GM18858 (cell line): ENCODE data around the gene TLK2.
A peak's percentile ranks its signal among the peaks of the same experiment; 100 is the strongest.
"Not testable (repeated sequence)": the region's sequence is repeated elsewhere in the genome, so short reads cannot be mapped to it uniquely, and the experiment has no call there.

Experiments used
- ATAC-seq: cut with Tn5 transposase; IDR thresholded peaks from one replicate; pipeline ENCODE4 v1.9.1; 2021; ENCODE audit not compliant: unreplicated experiment

The TLK2 gene

DNA sequence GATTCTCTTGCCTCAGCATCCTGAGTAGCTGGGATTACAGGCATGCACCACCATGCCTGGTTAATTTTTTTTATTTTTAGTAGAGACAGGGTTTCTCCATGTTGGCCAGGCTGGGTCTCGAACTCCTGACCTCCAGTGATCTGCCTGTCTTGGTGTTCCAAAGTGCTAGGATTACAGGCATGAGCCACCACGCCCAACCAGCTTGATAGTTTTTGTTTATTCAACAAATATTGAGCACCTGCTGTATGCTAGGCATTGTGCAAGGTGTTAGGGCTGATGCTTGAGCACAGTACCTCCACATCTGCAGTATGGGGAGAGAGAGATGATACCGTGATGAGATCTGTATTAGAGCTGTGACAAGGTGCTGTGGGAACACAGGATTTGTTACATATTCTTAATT lies 3.9 kb downstream of the TLK2 start:
- not testable (repeated sequence) for ATAC-seq

DNA sequence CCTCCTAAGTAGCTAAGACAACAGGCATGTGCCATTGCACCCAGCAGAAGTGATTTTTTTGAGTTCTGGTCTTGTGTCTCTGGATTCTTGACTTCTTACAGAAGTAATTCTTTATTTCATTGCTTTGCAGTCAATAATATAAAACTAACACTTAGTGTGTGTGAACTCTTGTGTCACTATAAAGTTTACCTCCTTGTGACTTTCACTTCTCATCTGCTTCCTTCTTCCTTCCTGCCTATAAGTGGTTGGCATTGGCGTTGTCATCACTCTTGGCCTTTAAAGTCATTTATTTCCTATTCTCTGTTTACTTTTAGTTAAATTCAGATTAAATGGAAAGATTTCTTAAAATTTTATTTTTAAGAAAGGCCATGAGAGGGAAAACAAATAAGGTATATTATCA lies 12.4 kb downstream of the TLK2 start:
- not testable (repeated sequence) for ATAC-seq

DNA sequence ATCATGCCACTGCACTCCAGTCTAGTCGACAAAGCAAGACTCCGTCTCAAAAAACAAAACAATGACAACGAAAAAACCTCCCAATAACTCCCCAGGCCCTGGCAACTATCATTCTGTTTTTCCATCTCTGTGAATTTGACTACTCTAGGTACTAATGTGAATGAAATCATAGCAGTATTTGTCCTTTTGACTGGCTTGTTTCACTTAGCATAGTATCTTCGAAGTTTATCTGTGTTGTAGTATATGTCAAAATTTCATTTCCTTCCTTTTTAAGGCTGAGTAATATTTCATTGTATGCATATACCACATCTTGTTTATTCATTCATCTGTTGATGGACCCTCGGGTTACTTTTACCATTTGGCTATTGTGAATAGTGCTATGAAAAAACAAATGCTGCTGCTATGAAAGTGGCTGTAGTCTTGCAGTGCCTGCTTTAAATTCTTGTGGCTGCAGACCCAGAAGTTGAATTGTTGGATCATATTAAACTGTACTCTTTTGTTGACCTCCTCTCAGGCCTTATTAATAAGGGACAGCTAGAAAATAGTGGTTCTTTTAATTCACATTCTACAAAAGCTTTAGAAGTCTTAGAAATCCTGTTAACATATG lies 14.5 kb downstream of the TLK2 start:
- ATAC-seq = not testable (repeated sequence)

DNA sequence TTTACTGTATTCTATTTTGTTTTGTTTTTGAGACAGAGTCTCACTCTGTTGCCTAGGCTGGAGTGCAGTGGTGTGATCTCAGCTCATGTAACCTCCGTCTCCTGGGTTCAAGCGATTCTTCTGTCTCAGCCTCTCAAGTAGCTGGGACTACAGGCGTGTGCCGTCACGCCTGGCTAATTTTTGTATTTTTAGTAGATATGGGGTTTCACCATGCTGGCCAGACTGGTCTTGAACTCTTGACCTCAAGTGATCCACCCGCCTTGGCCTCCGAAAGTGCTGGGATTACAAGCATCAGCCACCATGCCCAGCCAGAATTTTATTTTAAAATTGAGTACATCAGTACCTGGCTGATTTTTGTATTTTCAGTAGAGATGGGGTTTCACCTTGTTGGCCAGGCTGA lies 15.4 kb downstream of the TLK2 start:
- not testable (repeated sequence) for ATAC-seq

DNA sequence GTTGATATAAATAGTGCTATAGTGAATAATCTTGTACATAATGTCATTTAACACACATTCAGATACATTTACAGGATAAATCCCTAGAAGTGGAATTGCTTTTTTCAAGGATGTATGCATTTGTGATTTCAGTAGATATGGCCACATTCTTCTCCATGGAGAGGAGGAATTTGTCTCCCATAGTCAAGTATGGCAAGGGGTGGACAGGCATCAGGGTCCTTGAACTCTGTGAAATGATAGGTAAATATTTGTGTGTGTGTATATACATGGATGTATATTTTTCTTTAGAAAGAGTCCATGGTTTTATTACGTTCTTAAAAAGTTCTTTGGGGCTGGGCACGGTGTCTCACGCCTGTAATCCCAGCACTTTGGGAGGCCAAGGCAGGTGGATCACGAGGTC lies 17.7 kb downstream of the TLK2 start:
- not testable (repeated sequence) for ATAC-seq

DNA sequence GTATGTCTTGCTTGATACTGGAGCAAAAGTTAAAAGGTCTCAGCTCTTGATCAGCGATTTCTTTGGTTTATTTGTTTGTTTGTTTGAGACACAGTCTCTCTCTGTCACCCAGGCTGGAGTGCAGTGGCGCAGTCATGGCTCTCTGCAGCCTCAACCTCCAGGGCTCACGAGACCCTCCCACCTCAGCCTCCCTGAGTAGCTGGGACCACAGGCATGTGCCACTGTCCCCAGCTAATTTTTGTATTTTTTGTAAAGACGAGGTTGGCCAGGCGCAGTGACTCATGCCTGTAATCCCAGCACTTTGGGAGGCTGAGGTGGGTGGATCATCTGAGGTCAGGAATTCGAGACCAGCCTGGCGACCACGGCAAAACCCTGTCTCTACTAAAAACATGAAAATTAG lies 20.2 kb downstream of the TLK2 start:
- ATAC-seq = not testable (repeated sequence)

DNA sequence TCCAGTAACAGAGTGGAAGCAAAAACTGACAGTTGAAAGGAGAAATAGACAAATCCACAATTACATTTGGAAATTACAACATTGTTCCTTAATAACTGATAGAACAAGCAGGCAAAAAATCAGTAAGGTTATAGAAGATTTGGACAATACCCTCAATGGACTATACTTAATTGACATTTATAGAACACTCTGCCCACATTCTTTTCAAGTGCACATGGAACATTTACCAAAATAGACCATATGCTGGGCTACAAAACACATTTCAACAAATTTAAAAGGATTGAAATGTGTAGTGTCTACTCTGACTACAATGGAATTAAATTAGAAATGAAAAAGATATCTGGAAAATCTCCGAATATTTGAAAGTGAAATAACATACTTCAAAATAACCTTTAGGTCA lies 21.8 kb downstream of the TLK2 start:
- not testable (repeated sequence) for ATAC-seq

DNA sequence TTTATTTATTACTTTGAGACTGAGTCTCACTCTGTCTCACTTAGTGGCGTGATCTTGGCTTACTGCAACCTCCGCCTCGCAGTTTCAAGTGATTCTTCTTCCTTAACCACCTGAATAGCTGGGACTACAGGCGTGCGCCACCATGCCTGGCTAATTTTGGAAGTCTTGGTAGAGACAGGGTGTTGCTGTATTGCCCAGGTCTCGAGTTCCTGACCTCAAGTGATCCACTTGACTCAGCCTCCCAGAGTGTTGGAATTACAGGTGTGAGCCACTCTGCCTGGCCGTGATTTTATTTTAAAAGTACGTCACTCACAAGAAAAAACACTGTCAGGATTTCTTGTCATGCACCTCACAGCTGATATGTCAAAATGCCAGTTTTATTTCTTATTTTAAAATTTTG lies 26.2 kb downstream of the TLK2 start:
- not testable (repeated sequence) for ATAC-seq

DNA sequence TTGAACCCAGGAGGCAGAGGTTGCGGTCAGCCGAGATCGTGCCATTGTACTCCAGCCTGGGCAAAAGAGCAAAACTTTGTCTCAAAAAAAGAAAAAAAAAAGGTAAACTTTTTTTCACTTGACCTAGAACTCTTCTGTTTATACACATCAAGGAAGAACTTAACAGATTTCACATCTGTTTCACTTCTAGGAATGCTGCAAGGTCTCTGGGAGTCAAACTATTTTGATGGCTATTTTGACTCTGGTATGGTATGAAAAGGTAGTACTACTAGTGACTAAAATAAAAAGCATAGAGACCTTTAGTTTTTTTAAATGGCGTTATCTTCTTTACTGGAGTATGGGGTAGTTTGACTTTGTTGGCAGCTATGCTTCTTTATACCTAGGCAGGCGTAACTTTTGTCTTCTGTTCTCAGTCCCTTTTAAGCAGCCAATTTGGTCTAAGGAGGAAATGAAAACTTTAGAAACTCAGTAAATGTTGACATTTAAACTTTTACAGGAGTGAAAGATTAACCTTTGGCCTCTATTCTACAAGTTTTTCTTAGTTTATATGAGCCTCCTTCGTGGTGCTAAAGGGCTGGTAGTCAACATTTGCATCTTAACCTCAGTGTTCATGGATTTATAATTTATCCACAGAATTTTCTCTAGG lies 28.7 kb downstream of the TLK2 start:
- not testable (repeated sequence) for ATAC-seq

DNA sequence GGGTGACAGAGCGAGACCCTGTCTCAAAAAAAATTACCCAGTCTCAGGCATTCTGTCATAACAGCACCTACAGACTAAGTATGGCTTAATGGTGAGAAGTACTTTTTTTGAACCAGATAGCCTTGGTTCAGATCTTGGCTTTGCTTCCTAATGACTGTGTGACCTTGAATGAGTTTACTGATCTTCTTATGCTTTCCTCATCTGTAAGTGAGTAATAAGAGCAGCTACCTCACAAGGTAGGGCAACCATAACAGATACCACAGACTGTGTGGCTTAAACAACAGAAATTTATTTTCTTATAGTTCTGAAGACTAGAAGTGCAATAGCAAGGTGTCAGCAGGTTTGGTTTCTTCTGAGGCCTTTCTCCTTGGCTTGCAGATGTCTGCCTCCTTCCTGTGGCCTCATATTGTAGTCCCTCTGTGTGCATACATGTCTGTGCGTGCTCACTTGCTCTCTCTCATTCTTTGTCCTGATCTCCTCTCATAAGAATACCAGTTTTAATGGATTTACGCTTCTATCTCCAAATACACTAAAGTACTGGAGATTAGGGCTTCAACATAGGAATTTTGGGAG lies 31.7 kb downstream of the TLK2 start:
- ATAC-seq = not testable (repeated sequence)

DNA sequence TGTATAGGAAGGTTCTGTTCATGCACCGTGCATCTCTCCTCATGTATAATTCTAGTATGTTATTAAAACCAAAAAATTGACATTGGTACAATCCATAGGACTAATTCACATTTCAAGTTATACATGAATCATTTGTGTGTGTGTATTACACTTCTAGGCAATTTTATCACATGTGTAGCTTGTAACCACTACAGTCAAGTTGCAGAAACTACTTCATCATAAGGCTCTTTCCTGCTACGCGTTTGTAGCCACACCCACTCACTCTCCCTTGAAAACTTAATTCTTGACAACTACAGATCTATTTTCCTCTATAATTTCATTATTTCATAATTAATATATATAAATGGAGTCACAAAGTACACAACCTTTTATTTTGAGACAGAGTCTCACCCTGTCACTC lies 32.4 kb downstream of the TLK2 start:
- ATAC-seq = not testable (repeated sequence)

DNA sequence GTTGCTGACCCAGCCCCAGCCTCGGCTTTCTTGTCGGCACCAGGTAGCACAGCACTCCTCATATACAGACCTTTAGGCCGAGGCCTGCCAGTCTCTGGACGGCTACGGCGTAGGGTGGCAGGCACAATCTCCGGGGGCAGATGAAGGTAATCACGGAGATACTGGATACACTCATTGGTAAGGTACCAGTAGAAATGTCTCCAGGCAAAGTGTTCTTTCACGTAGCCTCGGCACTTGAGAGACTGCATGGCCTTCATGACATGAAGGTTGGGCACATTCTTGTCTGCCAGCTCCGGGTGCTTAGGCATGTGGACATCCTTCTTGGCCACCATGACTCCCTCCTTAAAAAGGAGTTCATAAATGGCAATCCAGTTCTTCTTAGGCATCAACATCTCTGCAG lies 37.8 kb downstream of the TLK2 start:
- not testable (repeated sequence) for ATAC-seq

DNA sequence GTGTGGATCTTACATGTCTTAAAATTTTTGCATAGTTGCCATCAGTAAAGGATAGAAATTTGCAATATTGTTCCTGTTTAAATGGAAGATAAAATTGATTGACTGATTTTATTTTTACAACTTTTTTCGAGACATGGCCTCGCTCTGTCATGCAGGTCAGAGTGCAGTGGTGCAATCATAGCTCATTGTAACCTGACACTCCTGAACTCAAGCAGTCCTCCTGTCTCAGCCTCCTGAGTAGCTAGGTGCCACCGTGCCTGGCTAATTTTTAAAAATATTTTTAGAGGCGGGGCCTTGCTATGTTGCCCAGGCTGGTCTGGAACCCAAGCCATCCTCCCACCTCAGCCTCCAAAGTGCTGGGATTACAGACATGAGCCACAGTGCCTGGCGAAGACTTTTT lies 42.7 kb downstream of the TLK2 start:
- not testable (repeated sequence) for ATAC-seq

DNA sequence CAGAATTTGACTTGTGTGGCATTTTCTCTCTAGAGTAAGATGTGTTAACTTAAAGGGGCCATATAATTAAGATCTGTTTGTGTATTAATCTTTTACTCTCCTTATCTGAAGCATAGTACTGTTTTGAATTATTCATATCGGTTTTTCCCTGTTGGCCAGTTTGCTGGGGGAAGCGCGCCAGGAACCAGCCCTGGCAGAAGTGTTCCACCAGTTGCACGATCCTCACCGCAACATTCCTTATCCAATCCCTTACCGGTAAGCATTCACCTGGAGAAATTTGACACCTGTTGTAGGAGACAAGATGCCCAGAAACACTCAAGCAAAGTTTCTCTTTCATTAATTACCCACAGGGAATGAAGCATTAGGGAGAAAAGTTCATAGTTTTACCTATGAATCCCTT lies 45.5 kb downstream of the TLK2 start:
- not testable (repeated sequence) for ATAC-seq

DNA sequence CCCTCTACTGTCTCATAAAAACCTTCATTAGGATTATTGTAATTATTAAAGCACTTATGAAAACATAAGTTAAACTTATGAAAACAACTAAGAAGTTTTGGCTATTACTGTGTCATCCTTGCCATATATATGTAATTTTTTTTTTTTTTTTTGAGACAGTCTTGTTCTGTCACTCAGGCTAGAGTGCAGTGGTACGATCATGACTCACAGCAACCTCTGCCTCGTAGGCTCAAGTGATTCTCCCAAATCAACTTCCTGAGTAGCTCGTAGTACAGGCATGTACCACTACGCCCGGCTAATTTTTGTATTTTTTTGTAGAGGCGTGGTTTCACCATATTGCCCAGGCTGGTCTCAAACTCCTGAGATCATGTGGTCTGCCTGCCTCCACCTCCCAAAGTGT lies 46.7 kb downstream of the TLK2 start:
- not testable (repeated sequence) for ATAC-seq

DNA sequence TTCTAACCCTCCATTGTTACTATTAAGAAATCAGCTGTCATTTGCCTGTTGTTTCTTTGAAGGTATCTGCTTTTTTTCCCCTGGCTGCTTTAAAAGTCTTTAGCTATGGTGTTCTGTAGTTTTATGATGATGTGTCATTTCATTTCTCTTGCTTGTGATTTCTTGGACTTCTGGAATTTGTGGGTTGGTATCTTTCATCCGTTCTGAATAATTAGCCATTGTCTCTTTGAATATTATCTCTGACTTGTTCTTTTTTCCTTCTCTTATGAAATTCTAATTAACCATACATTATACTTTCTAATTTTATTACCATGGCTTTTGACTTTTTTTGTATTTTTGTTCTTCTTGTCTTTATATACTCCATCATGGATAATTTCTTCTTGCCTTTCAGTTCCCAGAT lies 52.3 kb downstream of the TLK2 start:
- not testable (repeated sequence) for ATAC-seq

DNA sequence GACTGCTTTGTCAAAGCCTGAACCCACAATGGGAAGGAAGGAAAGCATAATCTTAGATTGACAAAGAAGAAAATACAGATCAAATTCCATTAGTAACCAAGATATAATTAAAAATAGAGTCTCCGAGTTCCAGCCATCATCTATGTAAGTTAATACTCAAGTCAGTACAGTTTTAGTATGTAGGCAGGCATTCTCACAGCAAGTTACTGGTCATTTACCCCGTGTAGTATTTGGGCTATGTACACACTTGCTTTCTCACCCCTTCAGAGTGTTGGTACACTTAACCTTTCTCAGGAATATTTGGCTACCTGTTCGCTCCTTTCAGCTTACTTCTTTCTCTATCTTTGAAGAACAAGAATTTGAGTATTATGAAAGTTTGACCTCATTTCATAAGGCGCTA lies 57.9 kb downstream of the TLK2 start:
- not testable (repeated sequence) for ATAC-seq

DNA sequence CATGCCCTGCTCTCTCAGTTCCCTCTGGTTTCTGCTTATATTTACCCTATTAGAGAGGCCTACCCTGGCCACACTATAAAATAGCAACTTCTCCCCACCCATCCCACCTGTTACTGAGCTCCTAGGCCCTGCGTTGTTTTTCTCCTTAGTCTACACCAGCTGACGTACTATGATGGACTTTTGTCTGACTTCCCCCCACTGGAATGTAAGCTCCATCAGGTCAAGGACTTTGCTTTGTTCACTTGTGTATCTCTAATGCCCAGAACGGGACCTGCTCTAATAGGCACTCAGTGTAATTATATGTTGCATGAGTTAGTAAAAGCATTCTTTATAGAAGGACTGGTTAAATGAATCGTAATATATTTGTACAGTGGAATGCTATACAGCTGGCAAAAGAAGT lies 62.4 kb downstream of the TLK2 start:
- not testable (repeated sequence) for ATAC-seq

DNA sequence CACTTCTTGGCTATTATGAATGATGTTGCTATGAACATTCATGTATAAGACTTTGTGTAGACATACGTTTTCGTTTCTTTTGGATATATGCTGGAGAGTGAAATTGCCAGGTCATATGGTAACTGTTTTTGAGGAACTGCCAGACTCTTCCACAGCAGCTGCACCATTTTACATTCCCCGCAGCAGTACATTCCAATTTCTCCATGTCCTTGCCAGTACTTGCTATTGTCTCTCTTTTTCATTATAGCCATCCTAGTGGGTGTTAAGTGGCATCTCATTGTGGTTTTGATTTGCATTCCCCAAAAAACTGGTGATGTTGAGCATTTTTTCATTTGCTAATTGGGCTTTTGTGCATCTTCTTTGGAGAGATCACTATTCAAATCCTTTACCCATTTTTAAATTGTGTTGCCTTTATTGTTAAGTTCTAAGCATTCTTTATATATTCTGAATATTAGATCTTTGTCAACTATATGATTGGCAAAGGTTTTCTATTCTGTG lies 64.7 kb downstream of the TLK2 start:
- not testable (repeated sequence) for ATAC-seq

DNA sequence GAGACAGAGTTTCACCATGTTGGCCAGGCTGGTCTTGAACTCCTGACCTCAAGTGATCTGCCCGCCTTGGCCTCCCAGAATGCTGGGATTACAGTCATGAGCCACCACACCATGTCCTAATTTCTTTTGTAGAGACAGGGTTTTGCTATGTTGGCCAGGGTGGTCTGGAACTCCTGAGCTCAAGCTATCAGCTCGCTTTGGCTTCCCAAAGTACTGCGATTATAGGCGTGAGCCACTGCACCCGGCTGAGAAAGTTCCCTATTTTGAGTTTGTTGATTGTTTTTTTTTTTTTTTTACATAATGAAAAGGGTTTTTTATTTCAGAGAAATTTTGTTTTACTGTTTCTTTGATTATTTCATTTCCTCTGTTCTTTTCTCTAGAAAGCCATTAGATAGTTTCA lies 67.4 kb downstream of the TLK2 start:
- not testable (repeated sequence) for ATAC-seq

DNA sequence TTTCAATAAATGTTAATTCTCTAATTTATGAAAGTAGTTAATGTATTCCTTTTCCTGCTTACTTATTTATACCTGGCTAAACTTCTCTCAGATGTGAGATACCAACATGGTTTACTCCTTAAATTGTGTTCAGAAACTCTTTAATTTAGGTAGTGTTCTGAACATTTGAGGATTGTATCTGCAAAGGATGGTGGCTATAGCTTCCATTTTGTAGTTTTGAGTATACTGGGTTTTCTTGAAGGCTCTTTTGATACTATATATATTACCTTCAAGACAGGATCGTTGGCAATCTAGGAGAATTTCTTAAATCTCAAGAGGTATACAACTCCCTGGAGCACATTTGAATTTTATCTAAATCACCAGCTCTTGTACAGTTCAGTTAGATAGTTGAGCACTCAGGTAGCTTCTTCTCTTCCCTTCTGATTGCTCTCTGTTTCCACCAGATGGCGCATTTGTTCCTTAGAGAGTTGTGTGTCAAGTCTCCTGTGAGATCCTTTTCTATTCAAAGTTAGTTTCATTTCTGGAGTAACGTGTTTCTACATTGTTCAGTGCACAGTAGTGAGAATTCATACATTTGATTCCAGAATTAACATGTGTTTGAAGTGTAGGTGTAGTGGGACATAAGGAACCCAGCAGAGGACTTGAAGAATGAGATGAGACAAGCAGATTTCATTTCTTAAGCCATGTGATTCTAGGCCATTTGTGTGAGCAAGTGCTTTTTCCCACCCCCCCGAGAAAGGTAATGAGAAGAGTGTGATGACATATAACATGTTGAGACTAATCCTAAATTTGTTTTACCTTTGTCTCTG lies 74.4 kb downstream of the TLK2 start:
- peak; percentile 74 for ATAC-seq
